Fibroblast of skin of abdomen (primary cell): Measurements from ENCODE around the gene NR1H4.
"Not testable (repeated sequence)": the region's sequence is repeated elsewhere in the genome, so short reads cannot be mapped to it uniquely, and the experiment has no call there.

Experiments
- DNase-seq: peaks from one replicate; pipeline ENCODE4 v3.0.0-alpha.2; 2013

NR1H4 gene

DNA sequence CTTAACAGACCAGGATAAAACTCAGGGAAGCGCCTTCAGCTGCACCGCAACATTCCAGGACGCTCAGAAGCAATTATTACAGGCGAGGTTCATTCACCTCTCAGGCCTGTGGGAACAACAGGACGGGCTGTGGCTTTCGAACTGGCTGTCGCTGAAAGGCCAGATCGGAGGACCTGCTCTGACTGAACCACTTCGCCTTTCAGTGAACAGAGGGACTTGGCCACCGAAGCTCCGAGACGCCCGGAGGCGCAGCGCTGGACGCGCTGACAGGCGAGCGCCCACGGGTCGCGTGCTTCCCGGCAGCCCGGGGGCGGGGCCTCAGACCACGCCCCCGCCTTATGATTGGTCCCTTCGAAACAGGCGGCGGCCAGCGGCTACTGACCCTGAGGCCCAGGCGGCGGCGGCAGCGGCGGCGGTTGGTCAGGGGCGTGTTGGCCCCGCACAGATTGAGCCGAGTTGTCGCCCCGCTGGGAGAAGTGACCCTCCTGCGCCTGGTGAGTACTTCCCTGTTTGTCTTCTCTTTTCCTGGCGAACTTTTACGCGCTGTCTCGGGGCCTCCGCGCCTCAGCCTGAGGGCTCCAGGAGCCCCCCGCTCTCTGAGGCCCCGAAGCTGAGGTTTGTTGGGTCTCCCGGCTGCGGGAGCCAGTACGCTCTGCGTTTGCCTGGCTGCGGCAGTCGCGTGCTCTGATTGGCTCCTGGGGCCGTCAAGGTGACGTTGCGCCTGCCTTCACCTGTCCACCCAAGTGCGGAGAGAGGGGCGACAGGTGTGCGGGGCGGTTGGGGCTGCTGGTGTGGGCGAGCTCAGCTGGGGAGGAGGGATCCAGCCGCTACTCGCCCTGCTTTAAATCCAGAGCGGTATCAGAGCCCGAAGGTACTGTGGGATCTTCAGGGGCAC is 99.9 kb downstream of the NR1H4 start, which contains the start of gene GAS2L3:
TSS of gene GAS2L3 (plus strand) at position 393 of the 895 bp plus-strand sequence. CDS start 21,221 bp downstream, outside the sequence.
- DNase-seq, result peak; percentile 75

DNA sequence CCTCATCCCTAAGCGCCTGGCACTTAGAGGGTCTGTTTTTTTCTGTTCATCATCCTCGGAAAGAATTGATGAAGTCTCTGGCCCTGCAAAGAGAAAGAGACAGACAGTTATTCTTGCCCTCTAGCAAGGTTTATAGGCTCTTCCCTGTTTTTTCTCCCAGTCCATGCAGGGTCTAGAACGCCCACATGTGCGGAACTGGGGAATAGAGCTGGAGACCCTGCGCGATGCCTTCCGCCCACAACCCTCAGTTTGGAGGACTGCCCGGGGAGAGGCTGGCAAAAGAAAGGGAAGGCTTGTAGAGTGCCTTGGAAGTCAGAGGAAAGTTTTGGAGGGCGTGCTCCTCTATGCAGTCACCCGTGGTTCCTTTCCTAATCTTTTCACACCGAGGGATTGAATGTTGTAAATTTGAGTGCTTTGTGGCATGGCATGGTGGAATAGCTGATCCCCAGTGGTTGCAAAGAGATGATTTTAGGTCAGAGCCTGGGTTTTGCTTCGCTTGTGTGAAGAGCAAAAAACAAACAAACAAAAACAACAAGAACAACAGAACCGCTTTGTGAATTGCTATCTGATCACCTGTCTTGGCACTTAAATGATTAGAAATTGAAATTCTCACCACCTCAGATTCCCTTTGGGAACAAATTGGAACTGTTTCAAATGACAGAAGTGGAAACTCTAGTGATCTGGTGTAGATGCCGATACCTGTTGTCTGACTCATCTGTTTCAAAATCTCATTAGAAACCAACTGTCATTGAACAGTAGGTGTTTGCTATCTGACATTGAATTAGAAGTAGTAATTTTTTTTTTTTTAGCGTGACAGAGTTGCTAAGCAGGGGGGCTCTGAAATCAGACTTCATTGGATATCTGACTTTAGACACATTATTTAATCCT is 100.8 kb downstream of the NR1H4 start:
- peak; percentile 16 for DNase-seq

DNA sequence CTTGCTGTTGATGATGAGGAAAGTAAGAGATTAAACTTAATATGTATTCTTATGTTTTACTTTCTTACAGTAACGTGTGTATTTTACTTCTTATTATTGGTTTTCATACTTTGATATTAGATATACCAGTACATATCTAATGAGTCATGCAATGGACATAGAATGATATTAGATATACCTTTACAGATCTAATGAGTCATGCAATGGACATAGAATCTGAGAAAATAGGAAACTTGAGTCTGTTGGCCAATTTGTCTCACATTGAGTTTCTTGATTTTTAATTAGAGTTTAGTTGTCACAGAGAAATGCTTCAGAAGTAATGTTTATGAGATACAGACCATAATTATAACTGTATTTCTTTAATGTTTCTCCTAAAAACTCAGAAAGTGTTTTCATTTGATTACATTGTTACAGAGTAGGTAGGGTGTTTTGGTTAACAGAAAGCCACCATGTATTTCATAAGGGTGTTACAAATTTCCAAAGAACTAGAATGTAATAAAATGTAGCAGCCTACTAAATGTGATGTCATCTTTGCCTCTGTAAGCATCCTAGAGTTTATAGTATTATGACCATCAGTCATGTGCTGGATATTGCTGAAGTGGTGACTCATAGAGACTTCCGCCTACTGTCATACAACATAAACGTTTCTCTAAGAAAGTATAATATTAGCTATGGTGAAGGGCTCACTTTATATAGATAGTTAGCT is 102.8 kb downstream of the NR1H4 start:
- DNase-seq, result peak; percentile 75

DNA sequence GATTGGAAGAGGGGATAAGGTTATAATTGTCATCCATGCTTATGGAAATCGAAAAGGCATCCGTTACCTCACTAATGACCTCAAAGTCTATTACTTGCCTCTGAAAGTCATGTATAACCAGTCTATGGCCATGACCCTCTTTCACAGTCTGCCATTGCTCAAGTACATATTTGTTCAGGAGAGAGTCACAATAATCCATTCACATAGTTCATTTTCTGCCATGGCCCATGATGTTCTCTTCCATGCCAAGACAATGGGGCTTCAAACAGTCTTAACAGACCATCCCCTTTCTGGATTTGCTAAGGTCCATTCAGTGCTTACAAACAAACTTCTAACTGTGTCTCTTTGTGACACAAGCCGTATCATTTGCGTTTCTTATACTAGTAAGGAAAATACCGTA is 105.3 kb downstream of the NR1H4 start:
- DNase-seq, result no peak

DNA sequence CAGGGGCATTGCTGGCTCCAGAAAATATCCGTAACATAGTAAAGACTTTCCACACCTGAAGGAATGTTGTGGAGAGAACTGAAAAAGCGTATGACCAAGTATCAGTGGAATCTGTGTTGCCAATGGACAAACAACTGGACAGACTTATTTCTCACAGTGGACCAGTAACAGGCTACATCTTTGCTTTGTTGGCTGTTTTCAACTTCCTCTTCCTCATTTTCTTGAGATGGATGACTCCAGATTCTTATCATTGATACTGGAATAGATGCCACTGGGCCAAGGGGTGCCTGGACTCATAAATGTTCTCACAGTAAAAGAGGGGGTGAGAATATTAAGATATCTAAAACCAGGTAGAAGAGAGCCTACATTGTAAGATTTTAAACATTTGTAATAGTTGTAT is 106.2 kb downstream of the NR1H4 start:
- no peak for DNase-seq

DNA sequence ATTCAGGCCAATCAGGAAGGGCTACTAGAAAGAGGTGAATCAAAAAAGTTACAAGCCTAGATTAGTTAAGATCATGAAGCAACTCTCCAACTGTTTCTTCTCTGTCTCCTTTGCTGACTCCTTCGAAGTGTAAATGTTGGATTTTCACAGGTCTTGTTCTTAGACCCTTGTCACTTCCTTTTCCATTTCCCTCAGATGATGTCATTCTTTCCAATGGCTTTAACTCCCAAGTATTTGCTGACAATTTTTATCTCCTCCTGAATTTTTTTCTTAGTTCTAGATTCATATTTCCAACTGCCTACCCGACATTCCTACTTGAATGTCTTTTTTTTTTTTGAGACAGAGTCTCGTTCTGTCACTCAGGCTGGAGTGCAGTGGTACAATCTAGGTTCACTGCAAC is 110.6 kb downstream of the NR1H4 start:
- no peak for DNase-seq

DNA sequence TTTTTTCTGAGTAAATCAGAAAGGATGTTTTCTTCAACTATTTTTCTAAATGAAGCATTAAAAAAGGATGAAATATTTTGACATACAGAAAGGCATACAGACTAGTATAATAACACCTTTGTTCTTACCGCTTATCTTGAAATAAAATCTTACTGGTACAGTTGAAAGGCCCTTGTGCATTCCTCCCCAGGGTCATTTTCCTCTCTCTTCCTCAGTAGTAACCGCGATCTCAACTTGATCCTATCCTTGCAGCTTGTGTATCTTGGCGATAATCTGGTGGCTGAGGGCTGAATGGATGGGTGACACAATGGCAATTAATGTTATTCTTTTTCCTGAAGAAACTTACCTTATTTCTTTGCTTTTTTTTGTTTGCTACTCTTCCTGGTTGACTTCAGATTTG is 118.3 kb downstream of the NR1H4 start:
- no peak for DNase-seq

DNA sequence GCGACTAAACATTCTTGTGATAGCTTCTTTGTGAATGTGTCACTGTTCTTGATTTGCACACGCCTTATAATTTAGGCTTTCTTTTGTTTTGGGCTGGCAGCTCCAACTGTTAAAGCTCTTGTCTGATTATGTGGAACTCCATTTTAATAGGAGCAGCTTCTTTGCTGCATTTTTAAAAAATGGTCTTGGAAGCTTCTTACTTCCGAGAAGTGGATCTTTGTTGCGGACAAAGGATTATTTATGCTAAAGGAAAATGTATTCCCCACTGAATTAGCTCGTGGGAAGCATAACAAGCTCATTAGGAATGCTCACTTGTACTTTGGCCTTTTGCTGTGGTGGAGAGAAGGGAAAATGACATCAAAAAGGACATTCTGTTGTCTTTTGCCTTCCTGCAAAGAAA is 119.8 kb downstream of the NR1H4 start:
- DNase-seq, result peak; percentile 31

DNA sequence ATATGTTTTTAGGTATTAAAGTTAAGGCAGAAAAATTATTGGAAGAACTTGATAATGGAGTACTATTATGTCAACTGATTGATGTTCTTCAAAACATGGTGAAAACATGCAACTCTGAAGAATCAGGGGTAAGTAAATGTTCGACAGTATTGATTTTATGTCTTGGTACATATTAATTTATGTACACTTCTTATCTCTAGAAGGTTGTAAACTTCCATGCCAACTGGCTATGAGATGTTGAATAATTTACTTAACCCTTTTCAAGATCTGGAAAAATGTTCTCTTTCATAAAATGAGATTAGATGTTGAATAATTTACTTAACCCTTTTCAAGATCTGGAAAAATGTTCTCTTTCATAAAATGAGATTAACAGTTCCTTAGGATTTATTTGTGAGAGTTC is 128.0 kb downstream of the NR1H4 start:
- DNase-seq, result no peak

DNA sequence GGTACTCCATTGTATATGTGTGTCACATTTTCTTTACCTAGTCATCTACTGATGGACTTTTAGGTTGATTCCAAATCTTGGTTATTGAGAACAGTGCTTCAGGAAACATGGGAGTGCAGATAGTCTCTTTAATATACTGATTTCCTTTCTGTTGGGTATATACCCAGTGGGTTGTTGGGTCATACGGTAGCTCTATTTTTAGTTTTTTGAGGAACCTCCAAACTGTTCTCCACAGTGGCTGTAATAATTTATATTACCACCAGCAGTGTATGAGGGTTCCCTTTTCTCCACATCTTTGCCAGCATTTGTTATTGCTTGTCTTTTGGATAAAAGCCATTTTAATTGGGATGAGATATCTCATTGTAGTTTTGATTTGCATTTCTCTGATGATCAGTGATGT is 129.3 kb downstream of the NR1H4 start:
- not testable (repeated sequence) for DNase-seq

DNA sequence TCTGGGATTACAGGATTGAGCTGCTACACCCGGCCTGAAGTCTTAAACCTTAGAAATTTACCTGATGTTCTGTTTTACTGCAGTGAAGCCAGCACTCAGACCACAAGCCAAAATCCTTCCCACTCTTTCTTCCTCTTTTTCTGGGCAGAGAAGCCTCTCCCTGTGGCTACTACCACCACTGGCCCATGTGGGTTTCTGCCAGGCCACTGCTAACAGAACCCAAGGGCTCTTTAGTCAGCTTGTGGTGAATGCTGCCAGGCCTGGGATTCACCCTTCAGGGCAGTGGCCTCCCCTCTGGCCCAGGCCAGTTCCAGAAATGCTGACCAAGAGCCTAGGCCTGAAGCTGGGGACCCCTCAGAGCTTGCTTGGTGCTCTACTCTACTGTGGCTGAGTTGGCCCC is 135.1 kb downstream of the NR1H4 start:
- no peak for DNase-seq

DNA sequence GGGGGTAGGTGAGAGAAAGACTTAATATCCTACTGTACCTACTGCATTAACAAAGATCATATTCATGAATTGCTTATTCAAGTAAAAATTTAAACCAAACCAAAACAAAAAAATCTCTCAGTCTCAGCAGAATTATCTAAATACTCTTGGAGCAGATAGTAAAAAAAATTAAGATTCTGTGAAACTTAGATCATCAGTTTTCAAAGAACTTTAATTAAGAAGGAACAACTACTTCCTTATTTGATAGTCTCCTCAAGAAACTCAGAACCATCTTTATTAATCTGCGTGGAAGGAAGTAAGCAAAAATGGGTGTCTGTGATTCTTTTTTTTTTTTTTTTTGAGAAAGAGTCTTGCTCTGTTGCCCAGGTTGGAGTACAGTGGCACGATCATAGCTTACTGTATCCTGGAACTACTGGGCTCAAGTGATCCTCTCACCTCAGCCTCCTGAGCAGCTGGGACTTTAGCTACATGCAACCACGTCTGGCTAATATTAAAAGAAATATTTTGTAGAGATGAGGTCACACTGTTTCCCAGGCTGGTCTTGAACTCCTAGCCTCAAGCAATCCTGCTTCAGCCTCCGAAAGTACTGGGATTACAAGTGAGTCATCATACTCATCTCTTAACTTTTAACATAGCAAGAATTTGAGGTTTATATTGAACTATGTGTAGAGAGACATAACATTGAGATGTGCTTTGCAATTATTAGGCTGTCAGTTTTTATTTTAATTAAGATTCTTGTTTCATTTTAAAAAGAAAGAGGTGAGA is 137.2 kb downstream of the NR1H4 start:
- peak; percentile 5 for DNase-seq

DNA sequence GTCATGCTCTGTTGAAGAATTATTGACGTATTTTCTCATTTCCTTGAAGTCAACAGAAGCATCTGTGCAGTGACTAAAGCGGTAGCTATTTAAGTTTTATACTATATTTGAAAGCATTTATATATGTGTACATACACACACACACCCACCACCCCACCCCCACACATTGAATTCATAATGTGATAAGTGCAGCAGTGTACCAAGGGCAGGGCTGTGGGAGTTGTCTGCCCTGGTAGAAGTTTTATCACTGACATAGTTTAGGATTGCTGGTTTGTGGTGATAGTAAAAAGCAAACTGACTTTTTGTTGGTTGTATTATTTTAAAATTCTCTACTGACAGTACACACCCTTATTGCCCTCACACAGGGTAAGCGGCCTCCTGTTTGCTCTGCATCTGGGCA is 138.9 kb downstream of the NR1H4 start:
- no peak for DNase-seq
